Esophagus squamous epithelium (tissue), 5 donors: ENCODE measurements around the gene FGD4. TPM values are rescaled to one million over a fixed set of nuclear protein-coding genes. Genes with fewer than 3 reads are reported as not detected.

Source experiments
- DNase-seq: peaks from one replicate; lab custom pipeline; 2025; lab: John Stamatoyannopoulos, UW
- H3K27ac ChIP-seq, 4 donors: fragments of 200-600 bp; sonication (generic); one replicate each; pipeline ENCODE4 v1.5.1; 2016 to 2019; ENCODE audit warnings: mild to moderate bottlenecking in 1 of 4
- H3K27me3 ChIP-seq, 4 donors: fragments of 200-600 bp; sonication (generic); 1 replicate in 3 of 4; 2 replicates in 1 of 4; pipeline versions ENCODE4 v1.5.1 to v1.6.0; 2017 to 2021; ENCODE audit warnings: antibody characterized with exemption in 1 of 4
- H3K36me3 ChIP-seq, 3 donors: fragments of 200-600 bp; sonication (generic); one replicate each; pipeline ENCODE4 v1.5.1; 2016 to 2019
- H3K4me1 ChIP-seq, 3 donors: fragments of 200-600 bp; sonication (generic); one replicate each; pipeline ENCODE4 v1.5.1; 2017 to 2019
- H3K4me3 ChIP-seq, 4 donors: fragments of 200-600 bp; sonication (generic); 1 replicate in 3 of 4; 2 replicates in 1 of 4; pipeline ENCODE4 v1.5.1; 2016 to 2019; ENCODE audit warnings: mild to moderate bottlenecking in 2 of 4, moderate library complexity in 1 of 4
- H3K9me3 ChIP-seq, 3 donors: fragments of 200-600 bp; sonication (generic); one replicate each; pipeline ENCODE4 v1.5.1; 2016 to 2019
- POLR2A ChIP-seq, 4 donors: fragments of 450-650 bp; IDR thresholded peaks; one replicate each; pipeline ENCODE4 v1.6.1; 2017; ENCODE audit warnings: antibody characterized with exemption in 4 of 4, mild to moderate bottlenecking in 4 of 4, moderate library complexity in 3 of 4
- WGBS, 2 donors: methylation state at CpG; one replicate each; pipeline ENCODE4 v1.1.5; 2018; 5-methylcytosine and 5-hydroxymethylcytosine counted together
- intact Hi-C: fragments of 100-400 bp; cut with DNase I; formaldehyde crosslinking; loops from one replicate; pipeline ENCODE4 v1.15.0; 2022
- total RNA-seq, 4 donors: library from RNA; depleted of rRNA; stranded (reverse); fragments of >200 nt; gene quantifications; one replicate each; pipeline ENCODE4 v1.1.0, GENCODE V29; 2016
- TF ChIP-seq, protein P1 (sequence below), 6 experiments: fragments of 450-650 bp in 4 of 6; fragments of 200-600 bp in 2 of 6; sonication (generic) in 2 of 6; IDR thresholded peaks; one replicate each; pipeline ENCODE4 v1.5.1; 2016 to 2019; ENCODE audit warnings: antibody characterized with exemption in 6 of 6, mild to moderate bottlenecking in 4 of 6, moderate library complexity in 4 of 6
- donor health status: DM: yes; HTN: yes; CAD: no.

Gene FGD4
- total RNA-seq, 4 donors from 2014 or later = 17.0 to 49.8 (median 25.6) TPM

DNA sequence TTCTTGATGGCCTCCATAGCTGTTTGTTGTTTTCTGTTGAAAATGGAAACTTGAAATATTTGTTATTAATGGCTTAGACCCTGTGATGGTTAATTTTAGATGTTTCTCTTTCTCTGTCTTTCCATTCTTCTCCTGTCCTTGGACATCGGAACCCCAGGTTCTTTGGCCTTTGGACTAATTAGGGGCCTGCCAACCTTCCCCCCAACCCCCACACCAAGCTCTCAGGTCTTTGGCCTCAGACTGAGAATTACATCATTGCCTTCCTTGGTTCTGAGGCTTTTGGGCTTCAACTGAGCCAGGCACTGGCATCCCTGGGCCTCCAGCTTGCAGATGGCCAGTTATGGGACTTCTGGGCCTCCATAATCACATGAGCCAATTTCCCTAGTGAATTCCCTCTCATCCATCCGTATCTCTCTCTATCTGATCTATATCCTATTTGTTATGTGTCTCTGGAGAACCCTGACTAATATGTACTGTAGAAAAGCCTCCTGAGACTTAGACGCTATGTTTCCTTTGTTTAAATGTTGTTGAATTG is 71.6 kb downstream of the FGD4 start:
- H3K9me3 ChIP-seq = no peaks in the 10 kb centered on the region
- peaks cover 0 to 7% (median 0%) of the 10 kb centered on the region in 3 donors for H3K36me3 ChIP-seq

DNA sequence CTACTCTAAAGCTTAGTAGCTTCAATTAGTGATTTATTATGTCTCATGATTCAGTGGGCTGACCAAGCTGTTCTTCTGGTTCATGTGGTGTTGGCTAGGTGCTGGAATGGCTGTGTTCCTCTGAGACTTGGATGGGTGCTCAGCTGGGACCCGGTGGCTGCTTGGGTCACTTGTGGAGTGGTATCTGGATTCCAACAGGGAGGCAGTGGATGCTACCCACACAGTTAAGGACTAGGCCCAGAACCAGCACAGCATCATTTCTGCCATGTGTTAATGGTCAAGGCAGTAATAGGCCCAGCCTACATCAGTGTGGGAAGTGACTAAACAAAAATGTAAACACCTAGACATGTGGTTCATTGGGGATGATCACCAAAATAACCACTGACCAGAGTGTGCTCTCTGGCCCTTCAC is 72.2 kb downstream of the FGD4 start:
- Histone ChIP-seq H3K27me3 (no peaks in the 10 kb centered on the region), H3K36me3 (peaks cover 0 to 7% (median 0%) of the 10 kb centered on the region in 3 donors), H3K4me1 (peaks cover 0 to 6% (median 0%) of the 10 kb centered on the region in 3 donors), H3K4me3 (no peak overlapping the region), H3K27ac (no peak overlapping the region), H3K9me3 (no peaks in the 10 kb centered on the region)
- TF ChIP-seq, protein P1, sequence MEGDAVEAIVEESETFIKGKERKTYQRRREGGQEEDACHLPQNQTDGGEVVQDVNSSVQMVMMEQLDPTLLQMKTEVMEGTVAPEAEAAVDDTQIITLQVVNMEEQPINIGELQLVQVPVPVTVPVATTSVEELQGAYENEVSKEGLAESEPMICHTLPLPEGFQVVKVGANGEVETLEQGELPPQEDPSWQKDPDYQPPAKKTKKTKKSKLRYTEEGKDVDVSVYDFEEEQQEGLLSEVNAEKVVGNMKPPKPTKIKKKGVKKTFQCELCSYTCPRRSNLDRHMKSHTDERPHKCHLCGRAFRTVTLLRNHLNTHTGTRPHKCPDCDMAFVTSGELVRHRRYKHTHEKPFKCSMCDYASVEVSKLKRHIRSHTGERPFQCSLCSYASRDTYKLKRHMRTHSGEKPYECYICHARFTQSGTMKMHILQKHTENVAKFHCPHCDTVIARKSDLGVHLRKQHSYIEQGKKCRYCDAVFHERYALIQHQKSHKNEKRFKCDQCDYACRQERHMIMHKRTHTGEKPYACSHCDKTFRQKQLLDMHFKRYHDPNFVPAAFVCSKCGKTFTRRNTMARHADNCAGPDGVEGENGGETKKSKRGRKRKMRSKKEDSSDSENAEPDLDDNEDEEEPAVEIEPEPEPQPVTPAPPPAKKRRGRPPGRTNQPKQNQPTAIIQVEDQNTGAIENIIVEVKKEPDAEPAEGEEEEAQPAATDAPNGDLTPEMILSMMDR (IDR thresholded peaks at IDR 0.05) = no peak
- no peak for TF ChIP-seq POLR2A (IDR thresholded peaks at IDR 0.05)
- intact Hi-C loops = no loop called here
- WGBS, 2 donors = 100% methylated on average over 1 of the region's 1 CpG; no CpG with 5 or more reads in 1 of the 2 donors
- no peak for DNase-seq

More for the DNA sequence above, 71.6 kb downstream of the FGD4 start:
- H3K27me3 ChIP-seq = no peaks in the 10 kb centered on the region
- no peak overlapping the region for H3K4me3 ChIP-seq
- no peak overlapping the region for H3K27ac ChIP-seq
- WGBS, 2 donors = 93 to 100% methylated on average over 3 of the region's 3 CpGs
- intact Hi-C loops = no loop called here
- TF ChIP-seq, protein P1 (IDR thresholded peaks at IDR 0.05) = no peak
- no peak for TF ChIP-seq POLR2A (IDR thresholded peaks at IDR 0.05)
- DNase-seq = no peak
- peaks cover 0 to under 1% (median 0%) of the 10 kb centered on the region in 3 donors for H3K4me1 ChIP-seq

DNA sequence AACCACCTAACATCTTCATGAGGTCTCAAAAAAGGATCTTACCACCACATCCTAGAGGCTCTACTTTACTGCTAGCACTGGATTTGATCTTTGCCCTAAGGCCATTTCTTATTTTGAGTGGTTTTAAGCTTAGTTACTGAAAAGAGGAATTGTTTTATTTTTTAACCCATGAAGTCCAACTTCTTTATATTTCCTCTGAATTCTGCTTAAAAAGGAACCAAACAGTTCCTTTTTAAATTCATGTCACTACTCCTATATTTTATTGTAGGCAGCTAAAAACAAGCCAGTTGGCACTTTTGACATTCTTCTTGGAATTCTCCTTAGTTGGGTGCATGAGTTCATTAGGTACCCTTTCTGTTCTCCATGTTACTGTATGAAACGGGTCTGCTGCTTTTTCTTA is 76.4 kb downstream of the FGD4 start:
- intact Hi-C loops = no loop called here
- no peaks in the 10 kb centered on the region for H3K27me3 ChIP-seq
- H3K36me3 ChIP-seq = peaks cover 0 to 11% (median 0%) of the 10 kb centered on the region in 3 donors
- no peak for DNase-seq
- WGBS, 2 donors = 83 to 100% methylated on average over 1 of the region's 1 CpG
- peaks cover 0 to 12% (median 0%) of the 10 kb centered on the region in 3 donors for H3K4me1 ChIP-seq
- H3K9me3 ChIP-seq = no peaks in the 10 kb centered on the region
- no peak overlapping the region for H3K4me3 ChIP-seq
- TF ChIP-seq POLR2A (IDR thresholded peaks at IDR 0.05) = no peak
- TF ChIP-seq, protein P1 (IDR thresholded peaks at IDR 0.05) = no peak
- no peak overlapping the region for H3K27ac ChIP-seq

DNA sequence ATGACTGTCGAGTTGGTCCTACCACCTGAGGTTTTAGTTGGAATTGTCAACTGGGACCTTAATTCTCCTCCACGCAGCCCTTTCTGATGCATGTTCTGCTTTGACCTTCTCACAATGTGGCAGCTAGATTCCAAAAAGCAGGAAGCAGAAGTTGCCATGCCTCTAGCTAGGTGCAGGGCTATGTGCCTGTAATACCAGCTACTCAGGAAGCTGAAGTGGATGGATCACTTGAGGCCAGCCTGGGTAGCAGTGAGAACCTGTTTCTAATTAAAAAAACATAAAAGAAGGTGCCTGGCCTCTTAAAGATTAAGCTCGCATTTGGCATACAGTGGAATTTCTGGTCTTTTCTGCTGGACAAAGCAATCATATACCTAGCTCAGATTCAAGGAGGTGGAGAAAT is 77.1 kb downstream of the FGD4 start:
- Histone ChIP-seq H3K27me3 (no peaks in the 10 kb centered on the region), H3K4me3 (no peak overlapping the region), H3K4me1 (peaks cover 0 to 12% (median 0%) of the 10 kb centered on the region in 3 donors), H3K27ac (no peak overlapping the region), H3K9me3 (no peaks in the 10 kb centered on the region), H3K36me3 (peaks cover 0 to 11% (median 0%) of the 10 kb centered on the region in 3 donors)
- DNase-seq = no peak
- TF ChIP-seq, protein P1 (IDR thresholded peaks at IDR 0.05) = no peak
- TF ChIP-seq POLR2A (IDR thresholded peaks at IDR 0.05) = no peak
- intact Hi-C loops = no loop called here
- WGBS, 2 donors = 83 to 85% methylated on average over 3 of the region's 3 CpGs

DNA sequence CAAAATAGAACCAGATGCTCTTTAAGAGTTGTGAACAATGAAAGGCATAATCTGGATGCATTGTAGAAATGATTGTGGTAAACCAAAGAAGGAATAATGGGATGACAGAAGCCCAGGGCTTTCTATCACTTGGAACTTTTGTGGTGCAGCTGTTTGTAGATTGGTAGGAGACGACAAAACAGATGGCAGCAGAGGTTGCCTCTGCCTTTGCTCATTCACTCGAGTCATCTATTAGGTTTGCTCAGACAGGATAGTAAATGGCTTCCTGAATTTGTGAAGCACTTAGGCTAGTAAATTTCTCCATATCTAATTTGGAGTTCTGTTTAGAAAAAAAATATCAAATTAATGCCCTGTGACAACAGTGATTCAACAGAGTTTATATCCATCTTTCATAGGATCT is 78.4 kb downstream of the FGD4 start:
- H3K27me3 ChIP-seq = no peaks in the 10 kb centered on the region
- WGBS, 2 donors = 79 to 86% methylated on average over 2 of the region's 2 CpGs
- H3K27ac ChIP-seq = no peak overlapping the region
- intact Hi-C loops = no loop called here
- H3K4me1 ChIP-seq = peaks cover 0 to 12% (median 0%) of the 10 kb centered on the region in 3 donors
- no peak for DNase-seq
- no peak for TF ChIP-seq POLR2A (IDR thresholded peaks at IDR 0.05)
- TF ChIP-seq, protein P1 (IDR thresholded peaks at IDR 0.05) = no peak
- peaks cover 0 to 11% (median 0%) of the 10 kb centered on the region in 3 donors for H3K36me3 ChIP-seq
- no peaks in the 10 kb centered on the region for H3K9me3 ChIP-seq
- no peak overlapping the region for H3K4me3 ChIP-seq
